HepG2 (cell line): ENCODE data around the gene HOXD12. TPM values are rescaled to one million over a fixed set of nuclear protein-coding genes. Genes with fewer than 3 reads are reported as not detected.

Source experiments
- ARNT ChIP-seq: fragments of 450-650 bp; IDR thresholded peaks from 2 replicates; pipeline ENCODE4 v1.6.1; 2017
- HNRNPLL ChIP-seq: fragments of 200-400 bp; formaldehyde crosslinking; IDR thresholded peaks from 2 replicates; pipeline ENCODE4 v1.6.1; 2017; ENCODE audit warnings: mild to moderate bottlenecking, low read depth, low read length; ENCODE audit not compliant: poor library complexity, severe bottlenecking
- RFX5 ChIP-seq: IDR thresholded peaks from 2 replicates; pipeline ENCODE4 v1.6.1; 2011; ENCODE audit warnings: low read depth, low read length, improper control_type of control experiment
- SNAI1 ChIP-seq: sonication (generic); formaldehyde crosslinking; IDR thresholded peaks from 2 replicates; pipeline ENCODE4 v1.5.0; 2020; ENCODE audit warnings: mild to moderate bottlenecking, missing genetic modification reagents, borderline replicate concordance
- ZBTB44 ChIP-seq: sonication (generic); formaldehyde crosslinking; IDR thresholded peaks from 2 replicates; pipeline ENCODE4 v1.4.0; 2020; ENCODE audit warnings: missing genetic modification reagents
- ZMYM3 ChIP-seq: sonication (generic); formaldehyde crosslinking; IDR thresholded peaks from 2 replicates; pipeline ENCODE4 v1.5.1; 2020; ENCODE audit warnings: mild to moderate bottlenecking, missing genetic modification reagents
- ZNF121 ChIP-seq: sonication (generic); formaldehyde crosslinking; IDR thresholded peaks from 2 replicates; pipeline ENCODE4 v1.5.0; 2020; ENCODE audit warnings: mild to moderate bottlenecking, missing genetic modification reagents
- ZNF446 ChIP-seq: sonication (generic); formaldehyde crosslinking; IDR thresholded peaks from 2 replicates; pipeline ENCODE4 v1.5.0; 2020; ENCODE audit warnings: mild to moderate bottlenecking, missing genetic modification reagents
- polyA plus RNA-seq, 8 experiments: library from polyadenylated mRNA; depleted of rRNA in 3 of 8; stranded (reverse) in 7 of 8; unstranded in 1 of 8; fragments of >200 nt; fragmentation: Illumina TruSeq in 4 of 8; extraction: Trizol in 4 of 8; gene quantifications; 2 replicates each; pipeline versions ENCODE4 v1.2.1 to v1.2.3, GENCODE V29; 2011 to 2016; ENCODE audit warnings: low read depth in 4 of 8, missing spikeins in 1 of 8, mixed read lengths in 1 of 8; ENCODE audit not compliant: insufficient read depth in 1 of 8
- total RNA-seq, 5 experiments: library from RNA; depleted of rRNA; stranded (reverse); fragments of >200 nt; fragmentation: Illumina TruSeq; extraction: Trizol; gene quantifications; 2 replicates each; pipeline ENCODE4 v1.2.3, GENCODE V29; 2016; ENCODE audit warnings: low read depth in 1 of 5
- TF ChIP-seq, protein P1 (sequence below): sonication (generic); formaldehyde crosslinking; IDR thresholded peaks from 2 replicates; pipeline ENCODE4 v1.4.0; 2020; ENCODE audit warnings: mild to moderate bottlenecking, low read depth, missing genetic modification reagents
- TF ChIP-seq, protein P2 (sequence below): sonication (generic); formaldehyde crosslinking; IDR thresholded peaks from 2 replicates; pipeline ENCODE4 v1.9.0; 2021; ENCODE audit warnings: missing genetic modification reagents, borderline replicate concordance

Gene HOXD12
- total and polyA plus RNA-seq, 2 of the 13 experiments (the other 11 are each of a cell fraction or from before 2014, with no cell fraction given), result not detected

DNA sequence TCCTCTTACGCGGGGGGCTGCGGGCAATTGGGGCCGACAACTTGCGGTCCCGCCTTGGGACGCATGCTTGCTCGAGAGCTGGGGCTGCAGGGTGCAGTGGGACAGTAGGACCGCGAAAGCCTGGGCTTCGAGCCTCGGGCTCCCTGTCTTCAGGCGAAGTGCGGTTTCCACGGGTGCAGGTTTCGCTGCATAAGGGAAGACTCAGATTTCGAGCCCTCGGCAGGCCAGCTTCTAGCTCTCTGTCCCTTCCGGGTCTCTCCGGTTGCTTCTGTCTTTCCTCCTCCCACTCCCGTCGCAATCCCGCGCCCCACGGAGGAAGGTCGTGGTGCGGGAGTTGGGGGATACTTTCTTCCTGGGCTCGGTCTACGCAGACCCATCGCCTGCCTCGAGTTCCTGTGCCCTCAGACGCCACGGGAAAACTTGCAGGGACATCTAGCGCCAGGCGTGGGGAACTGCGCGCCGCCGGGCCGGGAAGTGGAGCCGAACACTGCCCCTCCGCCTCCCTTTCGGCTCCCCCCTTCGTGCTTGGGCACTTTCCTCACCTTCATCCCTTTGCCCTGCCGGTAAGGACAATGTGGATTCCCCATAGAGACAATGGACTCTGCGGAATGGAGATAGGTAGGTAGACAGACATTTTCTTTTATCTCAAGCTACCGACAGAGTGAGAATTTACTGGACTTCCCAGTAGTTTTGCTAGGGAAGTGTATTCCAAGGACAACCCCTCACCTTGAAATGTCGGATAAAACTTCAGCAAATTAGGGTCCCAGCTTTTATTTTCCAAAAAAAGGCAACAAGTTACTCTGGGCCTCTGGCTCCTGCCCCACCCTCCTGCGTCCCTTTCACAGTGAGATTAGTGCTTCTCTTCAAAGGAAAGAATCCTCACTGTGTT is 11.3 kb upstream of the HOXD12 start (continued):
- TF ChIP-seq, protein P1, sequence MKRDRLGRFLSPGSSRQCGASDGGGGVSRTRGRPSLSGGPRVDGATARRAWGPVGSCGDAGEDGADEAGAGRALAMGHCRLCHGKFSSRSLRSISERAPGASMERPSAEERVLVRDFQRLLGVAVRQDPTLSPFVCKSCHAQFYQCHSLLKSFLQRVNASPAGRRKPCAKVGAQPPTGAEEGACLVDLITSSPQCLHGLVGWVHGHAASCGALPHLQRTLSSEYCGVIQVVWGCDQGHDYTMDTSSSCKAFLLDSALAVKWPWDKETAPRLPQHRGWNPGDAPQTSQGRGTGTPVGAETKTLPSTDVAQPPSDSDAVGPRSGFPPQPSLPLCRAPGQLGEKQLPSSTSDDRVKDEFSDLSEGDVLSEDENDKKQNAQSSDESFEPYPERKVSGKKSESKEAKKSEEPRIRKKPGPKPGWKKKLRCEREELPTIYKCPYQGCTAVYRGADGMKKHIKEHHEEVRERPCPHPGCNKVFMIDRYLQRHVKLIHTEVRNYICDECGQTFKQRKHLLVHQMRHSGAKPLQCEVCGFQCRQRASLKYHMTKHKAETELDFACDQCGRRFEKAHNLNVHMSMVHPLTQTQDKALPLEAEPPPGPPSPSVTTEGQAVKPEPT, result no peak
- TF ChIP-seq RFX5 (no peak), ZNF446 (CRISPR knock-in tag) (0 out of 2 replicates have a peak, but pooled peaks have one; percentile 28), SNAI1 (no peak), ZNF121 (CRISPR knock-in tag) (peak; percentile 28; the same call in 1 of the 2 replicates), ARNT (no peak), ZBTB44 (CRISPR knock-in tag) (no peak), HNRNPLL (peak; percentile 67), ZMYM3 (CRISPR knock-in tag) (0 out of 2 replicates have a peak, but pooled peaks have one; percentile 18)
- TF ChIP-seq, protein P2, sequence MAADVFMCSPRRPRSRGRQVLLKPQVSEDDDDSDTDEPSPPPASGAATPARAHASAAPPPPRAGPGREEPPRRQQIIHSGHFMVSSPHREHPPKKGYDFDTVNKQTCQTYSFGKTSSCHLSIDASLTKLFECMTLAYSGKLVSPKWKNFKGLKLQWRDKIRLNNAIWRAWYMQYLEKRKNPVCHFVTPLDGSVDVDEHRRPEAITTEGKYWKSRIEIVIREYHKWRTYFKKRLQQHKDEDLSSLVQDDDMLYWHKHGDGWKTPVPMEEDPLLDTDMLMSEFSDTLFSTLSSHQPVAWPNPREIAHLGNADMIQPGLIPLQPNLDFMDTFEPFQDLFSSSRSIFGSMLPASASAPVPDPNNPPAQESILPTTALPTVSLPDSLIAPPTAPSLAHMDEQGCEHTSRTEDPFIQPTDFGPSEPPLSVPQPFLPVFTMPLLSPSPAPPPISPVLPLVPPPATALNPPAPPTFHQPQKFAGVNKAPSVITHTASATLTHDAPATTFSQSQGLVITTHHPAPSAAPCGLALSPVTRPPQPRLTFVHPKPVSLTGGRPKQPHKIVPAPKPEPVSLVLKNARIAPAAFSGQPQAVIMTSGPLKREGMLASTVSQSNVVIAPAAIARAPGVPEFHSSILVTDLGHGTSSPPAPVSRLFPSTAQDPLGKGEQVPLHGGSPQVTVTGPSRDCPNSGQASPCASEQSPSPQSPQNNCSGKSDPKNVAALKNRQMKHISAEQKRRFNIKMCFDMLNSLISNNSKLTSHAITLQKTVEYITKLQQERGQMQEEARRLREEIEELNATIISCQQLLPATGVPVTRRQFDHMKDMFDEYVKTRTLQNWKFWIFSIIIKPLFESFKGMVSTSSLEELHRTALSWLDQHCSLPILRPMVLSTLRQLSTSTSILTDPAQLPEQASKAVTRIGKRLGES (CRISPR knock-in tag), result no peak
